RKO (cell line): ENCODE results near the gene SERPINB10.
"Not testable (repeated sequence)": the region's sequence is repeated elsewhere in the genome, so short reads cannot be mapped to it uniquely, and the experiment has no call there.

ENCODE experiments used
- DNase-seq: peaks from one replicate; pipeline ENCODE4 v3.0.0-alpha.2; 2016; ENCODE audit warnings: low spot score

Gene SERPINB10

GRCh38 chr18:63892566-63892965 lies 15.2 kb upstream of the SERPINB10 start:
- DNase-seq: no peak

- DNase-seq: no peak
Observed at GRCh38 chr18:63894106-63894772, 13.5 kb upstream of the SERPINB10 start.

GRCh38 chr18:63895190-63895589 lies 12.6 kb upstream of the SERPINB10 start:
- DNase-seq: no peak

GRCh38 chr18:63897072-63897471 lies 10.7 kb upstream of the SERPINB10 start:
- no peak for DNase-seq

GRCh38 chr18:63899206-63899605 lies 8.6 kb upstream of the SERPINB10 start:
- no peak for DNase-seq

GRCh38 chr18:63903851-63904570 lies 3.7 kb upstream of the SERPINB10 start:
- no peak for DNase-seq

- DNase-seq: no peak
Observed at GRCh38 chr18:63904694-63905093, 3.1 kb upstream of the SERPINB10 start.

GRCh38 chr18:63905361-63905760 lies 2.4 kb upstream of the SERPINB10 start:
- DNase-seq: no peak

GRCh38 chr18:63906056-63906455 lies 1.7 kb upstream of the SERPINB10 start:
- DNase-seq: no peak

- DNase-seq: no peak
Observed at GRCh38 chr18:63908858-63909257, 1.1 kb downstream of the SERPINB10 start.

- no peak for DNase-seq
Observed at GRCh38 chr18:63909870-63910269, 2.1 kb downstream of the SERPINB10 start.

GRCh38 chr18:63917817-63918216 lies 10.1 kb downstream of the SERPINB10 start:
- DNase-seq: no peak

GRCh38 chr18:63922049-63922448 lies 14.3 kb downstream of the SERPINB10 start:
- no peak for DNase-seq

- DNase-seq: no peak
Observed at GRCh38 chr18:63924551-63924950, 16.8 kb downstream of the SERPINB10 start.

- no peak for DNase-seq
Observed at GRCh38 chr18:63928331-63928730, 20.6 kb downstream of the SERPINB10 start.

- not testable (repeated sequence) for DNase-seq
Observed at GRCh38 chr18:63929369-63929768, 21.6 kb downstream of the SERPINB10 start.

GRCh38 chr18:63930773-63931354 lies 23.1 kb downstream of the SERPINB10 start:
- no peak for DNase-seq

- no peak for DNase-seq
Observed at GRCh38 chr18:63936156-63936931, 28.6 kb downstream of the SERPINB10 start.

- DNase-seq: no peak
Observed at GRCh38 chr18:63936932-63937393, 29.2 kb downstream of the SERPINB10 start.

- DNase-seq: no peak
Observed at GRCh38 chr18:63940008-63940407, 32.2 kb downstream of the SERPINB10 start.

- DNase-seq: not testable (repeated sequence)
Observed at GRCh38 chr18:63940543-63941050, 32.8 kb downstream of the SERPINB10 start.
